Measurements from ENCODE around the gene CDK10.

The CDK10 gene

DNA sequence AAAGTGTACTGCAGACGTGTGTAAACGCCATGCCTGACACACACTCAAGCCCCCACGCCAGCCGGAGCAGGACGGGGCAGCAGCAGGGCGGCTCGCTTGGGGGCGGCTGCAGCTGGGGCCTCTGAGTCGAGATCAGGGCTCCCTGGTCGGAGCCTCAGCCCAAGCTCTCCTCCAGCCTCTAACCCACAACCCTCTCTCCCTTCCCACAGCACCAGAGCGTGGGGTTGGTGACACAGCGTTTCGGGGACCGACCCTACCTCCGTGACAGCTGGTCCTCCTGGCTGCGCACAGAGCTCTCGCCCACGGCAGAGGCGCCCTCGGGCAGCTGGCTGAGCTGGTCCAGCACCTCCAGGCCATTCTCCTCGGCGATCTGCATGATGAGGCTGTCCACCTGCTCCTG lies 40.2 kb upstream of the CDK10 start:
- Histone ChIP-seq H3K79me2 (ENCODE audit: low read length) (no peaks in the 10 kb centered on the region), H3K4me1 (ENCODE audit: low read length) (no peaks in the 10 kb centered on the region), H3K9ac (ENCODE audit: low read length) (no peak overlapping the region), H3K27me3 (ENCODE audit: low read depth, low read length) (no peaks in the 10 kb centered on the region), H2AFZ (ENCODE audit: low read depth, low read length) (no peak overlapping the region), H3K36me3 (replicated peaks; ENCODE audit: low read depth, low read length) (peaks cover 10% of the 10 kb centered on the region), H3K9me3 (ENCODE audit: insufficient read depth, low read length) (no peaks in the 10 kb centered on the region), H3K4me3 (ENCODE audit: low read length) (no peak overlapping the region), H4K20me1 (ENCODE audit: insufficient read depth, low read length) (no peaks in the 10 kb centered on the region), H3K27ac (ENCODE audit: low read length) (no peak overlapping the region), H3K4me2 (ENCODE audit: low read length) (no peak overlapping the region)
- TF ChIP-seq, protein P1, sequence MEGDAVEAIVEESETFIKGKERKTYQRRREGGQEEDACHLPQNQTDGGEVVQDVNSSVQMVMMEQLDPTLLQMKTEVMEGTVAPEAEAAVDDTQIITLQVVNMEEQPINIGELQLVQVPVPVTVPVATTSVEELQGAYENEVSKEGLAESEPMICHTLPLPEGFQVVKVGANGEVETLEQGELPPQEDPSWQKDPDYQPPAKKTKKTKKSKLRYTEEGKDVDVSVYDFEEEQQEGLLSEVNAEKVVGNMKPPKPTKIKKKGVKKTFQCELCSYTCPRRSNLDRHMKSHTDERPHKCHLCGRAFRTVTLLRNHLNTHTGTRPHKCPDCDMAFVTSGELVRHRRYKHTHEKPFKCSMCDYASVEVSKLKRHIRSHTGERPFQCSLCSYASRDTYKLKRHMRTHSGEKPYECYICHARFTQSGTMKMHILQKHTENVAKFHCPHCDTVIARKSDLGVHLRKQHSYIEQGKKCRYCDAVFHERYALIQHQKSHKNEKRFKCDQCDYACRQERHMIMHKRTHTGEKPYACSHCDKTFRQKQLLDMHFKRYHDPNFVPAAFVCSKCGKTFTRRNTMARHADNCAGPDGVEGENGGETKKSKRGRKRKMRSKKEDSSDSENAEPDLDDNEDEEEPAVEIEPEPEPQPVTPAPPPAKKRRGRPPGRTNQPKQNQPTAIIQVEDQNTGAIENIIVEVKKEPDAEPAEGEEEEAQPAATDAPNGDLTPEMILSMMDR (IDR thresholded peaks at IDR 0.05; ENCODE audit: low read depth, low read length): no peak
- no peak for TF ChIP-seq EZH2phosphoT487 (IDR thresholded peaks at IDR 0.05; ENCODE audit: low read depth)

DNA sequence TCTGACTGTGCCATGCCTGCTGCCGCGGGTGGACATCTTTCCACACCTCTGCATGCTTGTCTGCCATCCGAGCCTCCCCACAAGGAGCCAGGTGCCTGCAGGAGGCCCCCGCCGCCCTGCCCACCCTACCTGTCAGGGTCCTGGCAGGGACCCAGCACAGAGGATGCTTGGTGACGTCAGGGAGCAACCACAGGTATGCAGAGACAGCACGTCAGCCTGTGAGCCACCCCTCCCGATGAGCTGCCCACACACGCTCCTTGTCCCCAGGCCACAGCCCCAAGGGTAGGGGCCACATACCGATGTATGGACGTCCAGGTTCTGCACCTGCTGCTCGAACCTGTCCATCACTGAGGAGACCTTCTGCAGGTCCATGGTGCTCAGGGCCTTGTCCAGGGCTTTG lies 39.6 kb upstream of the CDK10 start:
- Histone ChIP-seq H4K20me1 (ENCODE audit: insufficient read depth, low read length) (no peaks in the 10 kb centered on the region), H2AFZ (ENCODE audit: low read depth, low read length) (no peak overlapping the region), H3K27ac (ENCODE audit: low read length) (no peak overlapping the region), H3K79me2 (ENCODE audit: low read length) (no peaks in the 10 kb centered on the region), H3K9me3 (ENCODE audit: insufficient read depth, low read length) (no peaks in the 10 kb centered on the region), H3K36me3 (replicated peaks; ENCODE audit: low read depth, low read length) (peaks cover 10% of the 10 kb centered on the region), H3K9ac (ENCODE audit: low read length) (no peak overlapping the region), H3K4me3 (ENCODE audit: low read length) (no peak overlapping the region), H3K4me1 (ENCODE audit: low read length) (no peaks in the 10 kb centered on the region), H3K27me3 (ENCODE audit: low read depth, low read length) (no peaks in the 10 kb centered on the region), H3K4me2 (ENCODE audit: low read length) (no peak overlapping the region)
- TF ChIP-seq, protein P1 (IDR thresholded peaks at IDR 0.05; ENCODE audit: low read depth, low read length): no peak
- TF ChIP-seq EZH2phosphoT487 (IDR thresholded peaks at IDR 0.05; ENCODE audit: low read depth): no peak

DNA sequence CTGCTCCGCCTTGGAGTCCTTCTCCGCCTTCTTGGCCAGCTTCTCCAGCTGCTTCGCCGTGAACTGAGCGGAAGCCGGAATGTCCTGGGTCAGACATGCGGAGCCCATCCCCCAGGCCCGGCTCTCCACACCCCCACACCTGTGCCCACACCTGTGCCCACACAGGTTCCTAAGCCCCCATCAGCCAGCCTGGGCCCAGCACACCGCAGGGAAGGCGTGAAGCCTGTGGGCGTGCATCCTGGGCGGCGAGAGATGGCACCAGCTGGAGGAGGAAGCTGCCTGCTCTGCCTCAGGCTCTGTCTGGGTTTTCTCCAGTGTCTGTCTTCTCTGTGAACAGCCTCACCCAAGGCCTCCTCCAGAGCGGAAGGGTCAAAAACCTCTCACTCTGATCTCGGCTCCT lies 34.9 kb upstream of the CDK10 start:
- TF ChIP-seq EZH2phosphoT487 (IDR thresholded peaks at IDR 0.05; ENCODE audit: low read depth): no peak
- TF ChIP-seq, protein P1 (IDR thresholded peaks at IDR 0.05; ENCODE audit: low read depth, low read length): no peak
- H3K4me3 ChIP-seq (ENCODE audit: low read length): no peak overlapping the region
- no peak overlapping the region for H3K27ac ChIP-seq (ENCODE audit: low read length)
- peaks cover 3% of the 10 kb centered on the region for H3K4me1 ChIP-seq (ENCODE audit: low read length)
- peaks cover 26% of the 10 kb centered on the region for H3K79me2 ChIP-seq (ENCODE audit: low read length)
- no peaks in the 10 kb centered on the region for H4K20me1 ChIP-seq (ENCODE audit: insufficient read depth, low read length)
- no peaks in the 10 kb centered on the region for H3K9me3 ChIP-seq (ENCODE audit: insufficient read depth, low read length)
- H3K4me2 ChIP-seq (ENCODE audit: low read length): no peak overlapping the region
- no peak overlapping the region for H2AFZ ChIP-seq (ENCODE audit: low read depth, low read length)
- H3K9ac ChIP-seq (ENCODE audit: low read length): no peak overlapping the region
- H3K36me3 ChIP-seq (replicated peaks; ENCODE audit: low read depth, low read length): peaks cover 5% of the 10 kb centered on the region
- H3K27me3 ChIP-seq (ENCODE audit: low read depth, low read length): no peaks in the 10 kb centered on the region

DNA sequence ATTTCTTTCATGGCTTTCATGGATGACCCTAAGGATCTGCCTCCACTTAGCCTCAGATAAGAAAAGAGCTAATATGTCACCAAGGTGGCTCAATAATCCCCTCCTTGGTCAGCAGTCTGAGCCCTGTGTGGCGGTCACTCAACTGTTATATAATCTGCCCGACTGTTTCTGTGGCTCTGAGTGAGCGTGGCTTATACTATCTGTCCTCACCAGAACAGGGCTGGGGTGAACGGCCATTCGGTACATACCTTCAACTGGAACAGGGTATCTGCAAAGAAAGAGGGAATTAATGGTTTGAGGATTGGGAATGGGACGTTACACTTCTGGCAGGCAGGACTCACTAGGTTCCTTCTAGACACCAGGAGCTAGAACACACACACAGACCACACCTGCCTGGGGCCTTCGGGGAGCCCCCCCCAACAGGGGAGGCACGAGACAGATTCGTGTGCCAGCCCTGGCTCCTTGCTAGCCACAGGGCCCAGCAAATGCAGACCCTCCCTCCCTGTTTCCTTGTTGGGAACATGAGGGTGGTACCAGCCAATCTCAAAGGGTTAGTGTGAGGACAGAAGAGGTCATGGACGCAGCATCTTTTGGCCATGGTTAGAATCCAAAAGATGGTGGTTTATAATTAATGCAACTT lies 32.7 kb upstream of the CDK10 start:
- H4K20me1 ChIP-seq (ENCODE audit: insufficient read depth, low read length): no peaks in the 10 kb centered on the region
- H2AFZ ChIP-seq (ENCODE audit: low read depth, low read length): no peak overlapping the region
- no peak overlapping the region for H3K9ac ChIP-seq (ENCODE audit: low read length)
- H3K27ac ChIP-seq (ENCODE audit: low read length): no peak overlapping the region
- H3K79me2 ChIP-seq (ENCODE audit: low read length): peaks cover 43% of the 10 kb centered on the region
- no peaks in the 10 kb centered on the region for H3K9me3 ChIP-seq (ENCODE audit: insufficient read depth, low read length)
- H3K36me3 ChIP-seq (replicated peaks; ENCODE audit: low read depth, low read length): no peaks in the 10 kb centered on the region
- H3K4me3 ChIP-seq (ENCODE audit: low read length): no peak overlapping the region
- no peak for TF ChIP-seq EZH2phosphoT487 (IDR thresholded peaks at IDR 0.05; ENCODE audit: low read depth)
- TF ChIP-seq, protein P1 (IDR thresholded peaks at IDR 0.05; ENCODE audit: low read depth, low read length): no peak
- no peak overlapping the region for H3K4me2 ChIP-seq (ENCODE audit: low read length)
- no peaks in the 10 kb centered on the region for H3K27me3 ChIP-seq (ENCODE audit: low read depth, low read length)
- H3K4me1 ChIP-seq (ENCODE audit: low read length): peaks cover 10% of the 10 kb centered on the region

All from OCI-LY3 (cell line).